ENCODE results near the gene STK24.

DNA sequence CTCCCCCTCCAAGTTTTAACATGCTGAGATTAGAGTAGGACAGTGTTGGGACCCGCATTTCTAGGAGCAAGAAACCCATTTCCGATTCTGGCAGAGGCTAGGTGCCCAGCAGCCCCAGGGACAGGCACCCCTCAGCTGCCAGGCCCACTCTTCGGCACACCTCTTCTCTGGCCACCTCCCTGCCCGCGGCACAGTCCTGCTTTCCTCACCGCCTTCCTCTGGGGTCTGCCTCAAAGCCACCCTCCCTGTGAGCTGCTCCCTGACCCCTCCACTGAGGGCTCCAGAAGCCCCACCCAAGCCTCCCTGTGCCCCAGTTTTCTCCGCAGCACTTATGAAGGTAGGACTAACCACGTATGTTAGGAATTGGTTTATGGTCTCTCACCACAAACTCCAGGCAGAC is 79.9 kb downstream of the STK24 start:
- TF ChIP-seq, protein P1, sequence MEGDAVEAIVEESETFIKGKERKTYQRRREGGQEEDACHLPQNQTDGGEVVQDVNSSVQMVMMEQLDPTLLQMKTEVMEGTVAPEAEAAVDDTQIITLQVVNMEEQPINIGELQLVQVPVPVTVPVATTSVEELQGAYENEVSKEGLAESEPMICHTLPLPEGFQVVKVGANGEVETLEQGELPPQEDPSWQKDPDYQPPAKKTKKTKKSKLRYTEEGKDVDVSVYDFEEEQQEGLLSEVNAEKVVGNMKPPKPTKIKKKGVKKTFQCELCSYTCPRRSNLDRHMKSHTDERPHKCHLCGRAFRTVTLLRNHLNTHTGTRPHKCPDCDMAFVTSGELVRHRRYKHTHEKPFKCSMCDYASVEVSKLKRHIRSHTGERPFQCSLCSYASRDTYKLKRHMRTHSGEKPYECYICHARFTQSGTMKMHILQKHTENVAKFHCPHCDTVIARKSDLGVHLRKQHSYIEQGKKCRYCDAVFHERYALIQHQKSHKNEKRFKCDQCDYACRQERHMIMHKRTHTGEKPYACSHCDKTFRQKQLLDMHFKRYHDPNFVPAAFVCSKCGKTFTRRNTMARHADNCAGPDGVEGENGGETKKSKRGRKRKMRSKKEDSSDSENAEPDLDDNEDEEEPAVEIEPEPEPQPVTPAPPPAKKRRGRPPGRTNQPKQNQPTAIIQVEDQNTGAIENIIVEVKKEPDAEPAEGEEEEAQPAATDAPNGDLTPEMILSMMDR (conservative IDR thresholded peaks at IDR 0.05; ENCODE audit: low read length) = no peak
- TF ChIP-seq EZH2phosphoT487 (IDR thresholded peaks at IDR 0.05; ENCODE audit: borderline replicate concordance) = no peak

All from Loucy (cell line).